GM20000 (cell line): ENCODE data around the gene RBMS3.

ENCODE experiments used
- DNase-seq: peaks from one replicate; pipeline ENCODE4 v3.0.0; 2012; ENCODE audit warnings: low spot score
- TF ChIP-seq, protein P1 (sequence below): IDR thresholded peaks from 2 replicates; pipeline ENCODE4 v1.5.1; 2012; ENCODE audit warnings: mild to moderate bottlenecking, control low read depth; ENCODE audit errors: extremely low read depth, missing control alignments

The RBMS3 gene

DNA sequence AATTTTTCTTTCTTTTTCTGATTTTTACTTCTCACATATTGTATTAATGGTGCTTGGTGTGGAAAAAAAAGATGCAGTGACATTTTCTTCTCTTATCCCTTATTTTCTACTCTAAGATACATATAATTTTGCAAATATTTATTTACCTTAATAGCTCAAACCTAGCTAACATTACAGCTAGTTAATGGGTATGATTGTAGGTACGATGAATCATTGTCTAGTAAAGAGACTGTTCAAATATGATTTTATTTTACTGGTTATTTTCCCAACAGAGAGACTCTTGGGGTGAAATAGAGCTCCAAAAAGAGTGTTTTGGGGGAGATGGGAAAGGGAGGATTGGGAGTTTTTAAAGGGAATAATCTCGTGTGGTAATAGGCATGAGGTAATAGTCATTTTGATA lies 206.0 kb downstream of the RBMS3 start:
- TF ChIP-seq, protein P1, sequence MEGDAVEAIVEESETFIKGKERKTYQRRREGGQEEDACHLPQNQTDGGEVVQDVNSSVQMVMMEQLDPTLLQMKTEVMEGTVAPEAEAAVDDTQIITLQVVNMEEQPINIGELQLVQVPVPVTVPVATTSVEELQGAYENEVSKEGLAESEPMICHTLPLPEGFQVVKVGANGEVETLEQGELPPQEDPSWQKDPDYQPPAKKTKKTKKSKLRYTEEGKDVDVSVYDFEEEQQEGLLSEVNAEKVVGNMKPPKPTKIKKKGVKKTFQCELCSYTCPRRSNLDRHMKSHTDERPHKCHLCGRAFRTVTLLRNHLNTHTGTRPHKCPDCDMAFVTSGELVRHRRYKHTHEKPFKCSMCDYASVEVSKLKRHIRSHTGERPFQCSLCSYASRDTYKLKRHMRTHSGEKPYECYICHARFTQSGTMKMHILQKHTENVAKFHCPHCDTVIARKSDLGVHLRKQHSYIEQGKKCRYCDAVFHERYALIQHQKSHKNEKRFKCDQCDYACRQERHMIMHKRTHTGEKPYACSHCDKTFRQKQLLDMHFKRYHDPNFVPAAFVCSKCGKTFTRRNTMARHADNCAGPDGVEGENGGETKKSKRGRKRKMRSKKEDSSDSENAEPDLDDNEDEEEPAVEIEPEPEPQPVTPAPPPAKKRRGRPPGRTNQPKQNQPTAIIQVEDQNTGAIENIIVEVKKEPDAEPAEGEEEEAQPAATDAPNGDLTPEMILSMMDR, result no peak
- DNase-seq, result no peak

DNA sequence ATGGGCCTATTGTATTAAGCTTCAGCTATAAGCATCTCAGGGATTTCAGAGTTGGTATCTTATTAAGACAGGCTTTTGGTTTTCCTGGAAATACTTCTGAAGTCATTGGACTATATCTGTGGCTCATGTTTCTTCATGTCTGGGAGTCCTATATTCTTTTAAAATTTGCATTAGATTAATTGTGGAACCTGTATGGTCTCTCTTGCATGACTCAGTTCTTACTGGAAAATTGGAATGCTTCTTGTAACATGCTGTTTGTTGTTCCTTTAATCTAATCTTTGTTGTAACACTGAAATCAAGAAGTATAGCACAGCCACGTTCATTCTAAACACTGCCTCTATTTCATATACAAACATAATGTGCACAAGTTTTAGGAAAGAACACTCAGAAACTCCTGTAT lies 208.1 kb downstream of the RBMS3 start:
- TF ChIP-seq, protein P1, result no peak
- DNase-seq, result no peak

DNA sequence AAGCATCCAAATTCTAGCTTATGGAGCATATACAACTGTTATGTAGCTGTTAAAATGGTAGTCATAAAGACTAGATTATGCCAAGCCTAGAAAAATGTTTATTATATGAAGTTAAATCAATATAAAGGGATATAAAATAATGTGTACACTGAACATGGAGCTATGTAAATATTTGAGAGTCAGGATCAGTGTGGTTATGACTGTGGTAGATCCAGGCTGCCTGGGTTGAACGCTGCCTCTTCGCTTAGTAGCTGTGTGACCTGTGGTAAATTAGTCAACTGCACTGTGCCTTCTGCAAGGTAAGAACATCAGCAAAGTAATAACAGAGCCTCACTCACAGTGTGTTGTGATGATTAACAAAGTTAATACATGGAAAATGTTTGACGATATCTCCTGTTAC lies 212.2 kb downstream of the RBMS3 start:
- no peak for DNase-seq
- TF ChIP-seq, protein P1, result no peak

DNA sequence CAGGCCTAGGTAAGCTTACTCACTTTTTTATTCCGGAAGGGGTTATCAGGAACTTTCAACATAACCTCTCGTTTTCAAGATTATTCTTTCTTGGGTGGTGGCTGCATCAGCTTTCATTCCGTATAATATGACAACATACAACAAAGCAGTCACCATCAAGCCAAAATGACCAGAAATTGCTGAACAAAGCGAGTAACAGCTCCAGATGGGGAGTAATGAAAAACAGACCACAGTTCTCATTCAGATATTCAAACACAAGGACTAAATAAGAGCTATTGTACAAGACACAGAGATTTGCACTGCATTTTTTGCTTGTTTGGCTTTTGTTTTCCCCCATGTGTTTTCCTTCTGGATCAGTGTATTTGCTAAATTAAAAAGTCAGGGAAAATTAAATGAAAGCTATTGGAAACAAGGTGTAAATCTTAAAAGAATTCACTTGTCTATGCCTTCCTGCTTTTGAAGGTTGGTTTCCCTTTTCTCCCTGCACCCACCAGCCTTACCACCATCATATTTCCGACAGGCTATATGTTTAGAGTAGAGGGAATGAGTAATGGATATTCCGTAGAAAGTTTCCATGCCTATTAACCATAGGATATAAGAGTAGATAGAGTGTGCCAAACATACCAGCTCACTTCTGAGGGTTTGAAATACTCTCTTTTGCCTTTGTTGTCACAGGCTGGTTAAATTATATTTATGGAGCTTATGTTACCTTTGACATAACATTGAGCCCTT lies 213.6 kb downstream of the RBMS3 start:
- no peak for DNase-seq
- TF ChIP-seq, protein P1, result no peak

DNA sequence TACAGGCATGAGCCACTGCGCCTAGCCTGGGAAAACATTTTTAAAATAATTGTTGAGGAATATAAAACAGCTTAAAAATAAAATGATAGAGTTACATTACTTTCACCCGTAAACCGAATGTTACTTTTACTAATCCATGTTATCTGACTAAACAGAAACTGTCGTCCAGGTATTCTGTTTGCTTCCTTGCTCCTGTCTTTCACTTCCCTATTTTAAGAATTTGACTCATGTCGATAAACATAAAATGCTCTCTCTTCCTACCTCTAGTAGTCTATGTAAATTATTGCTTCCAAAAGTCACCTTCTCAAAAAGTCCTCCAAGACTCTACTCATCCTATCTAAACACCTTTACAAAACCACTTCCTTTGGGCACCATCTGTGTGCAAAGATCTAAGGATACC lies 216.4 kb downstream of the RBMS3 start:
- TF ChIP-seq, protein P1, result no peak
- DNase-seq, result no peak

DNA sequence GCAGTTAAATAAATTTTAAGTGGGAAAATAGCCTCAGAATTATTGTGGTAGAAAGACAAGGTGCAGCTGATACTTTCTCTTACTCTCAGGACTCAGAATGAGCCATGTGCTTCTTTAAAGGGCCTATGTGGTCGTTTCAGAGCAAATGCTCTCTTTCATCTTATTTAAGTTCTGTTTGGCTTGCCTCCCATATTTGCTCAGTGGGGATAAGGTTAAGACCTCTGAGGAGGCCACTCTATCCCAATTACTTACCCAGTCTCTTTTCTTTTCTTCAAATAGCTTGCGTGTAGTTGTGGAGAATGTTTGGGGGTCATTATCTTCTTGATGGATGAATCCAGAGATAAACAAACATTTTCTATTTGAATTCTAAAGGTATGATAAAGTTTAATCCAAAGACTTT lies 221.9 kb downstream of the RBMS3 start:
- DNase-seq, result no peak
- TF ChIP-seq, protein P1, result no peak

DNA sequence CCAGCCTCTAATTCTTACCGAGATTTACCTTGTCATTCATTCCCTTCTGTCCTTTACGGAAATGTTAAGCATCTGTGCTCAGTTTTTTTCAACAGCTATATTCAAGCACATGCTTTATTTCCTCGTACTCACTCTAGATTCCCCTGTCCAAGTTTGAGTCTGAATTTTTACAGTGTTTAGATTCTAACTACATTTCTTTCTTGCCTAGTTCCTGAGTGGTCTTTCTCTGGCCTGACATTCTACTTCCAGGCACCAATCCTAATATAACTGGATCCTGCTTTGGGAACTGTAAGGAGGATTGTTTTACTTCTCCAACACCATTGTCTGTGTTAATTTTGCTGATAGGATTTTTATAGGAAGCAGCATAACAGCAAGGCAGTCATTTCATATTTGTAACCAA lies 222.4 kb downstream of the RBMS3 start:
- DNase-seq, result no peak
- TF ChIP-seq, protein P1, result no peak
